SK-N-SH treated with all-trans-retinoic acid at 6 μM for 48 hours (cell line): Measurements from ENCODE around the gene MLLT1.

Experiments
- ATAC-seq: fragments of 200-7000 bp; cut with Tn5 transposase; 3 replicates; pipeline ENCODE4 v1.9.1; 2020; ENCODE audit warnings: mild to moderate bottlenecking, moderate library complexity
- BACH2 ChIP-seq: fragments of 250-450 bp; sonication (Bioruptor Pico); IDR thresholded peaks from 2 replicates; pipeline ENCODE4 v1.9.0; 2021; ENCODE audit warnings: mild to moderate bottlenecking, borderline replicate concordance
- CSDC2 ChIP-seq: fragments of 250-450 bp; sonication (Bioruptor Pico); IDR thresholded peaks from 2 replicates; pipeline ENCODE4 v1.5.0; 2020; ENCODE audit warnings: mild to moderate bottlenecking, moderate library complexity
- ESRRG ChIP-seq: fragments of 250-450 bp; sonication (Bioruptor Pico); IDR thresholded peaks from 2 replicates; pipeline ENCODE4 v1.6.1; 2021; ENCODE audit warnings: mild to moderate bottlenecking
- GLIS3 ChIP-seq: fragments of 250-450 bp; sonication (Bioruptor Pico); IDR thresholded peaks from 2 replicates; pipeline ENCODE4 v1.5.0; 2020; ENCODE audit warnings: mild to moderate bottlenecking, moderate library complexity
- ISL1 ChIP-seq: fragments of 250-450 bp; sonication (Bioruptor Pico); IDR thresholded peaks from 2 replicates; pipeline ENCODE4 v2.1.2; 2022; ENCODE audit warnings: mild to moderate bottlenecking, moderate library complexity
- OSR1 ChIP-seq: fragments of 250-450 bp; sonication (Bioruptor Pico); IDR thresholded peaks from 2 replicates; pipeline ENCODE4 v1.8.0; 2022; ENCODE audit warnings: moderate library complexity, mild to moderate bottlenecking, inconsistent platforms
- PATZ1 ChIP-seq: fragments of 250-450 bp; sonication (Bioruptor Pico); IDR thresholded peaks from 2 replicates; pipeline ENCODE4 v1.8.0; 2020; ENCODE audit warnings: mild to moderate bottlenecking, moderate library complexity, borderline replicate concordance
- PPARA ChIP-seq: fragments of 250-450 bp; sonication (Bioruptor Pico); IDR thresholded peaks from 2 replicates; pipeline ENCODE4 v1.5.0; 2020; ENCODE audit warnings: mild to moderate bottlenecking, borderline replicate concordance
- RARB ChIP-seq: fragments of 250-450 bp; sonication (Bioruptor Pico); IDR thresholded peaks from 2 replicates; pipeline ENCODE4 v1.8.0; 2021; ENCODE audit warnings: mild to moderate bottlenecking, moderate library complexity
- SNAI2 ChIP-seq: fragments of 250-450 bp; sonication (Bioruptor Pico); IDR thresholded peaks from 2 replicates; pipeline ENCODE4 v1.5.0; 2020; ENCODE audit warnings: mild to moderate bottlenecking, moderate library complexity
- TCF4 ChIP-seq: fragments of 250-450 bp; sonication (Bioruptor Pico); IDR thresholded peaks from 2 replicates; pipeline ENCODE4 v1.8.0; 2021; ENCODE audit warnings: mild to moderate bottlenecking, moderate library complexity, borderline replicate concordance
- TSHZ2 ChIP-seq: fragments of 250-450 bp; sonication (Bioruptor Pico); IDR thresholded peaks from 2 replicates; pipeline ENCODE4 v1.5.0; 2020; ENCODE audit warnings: mild to moderate bottlenecking, moderate library complexity
- ZC3H10 ChIP-seq: fragments of 250-450 bp; sonication (Bioruptor Pico); IDR thresholded peaks from 2 replicates; pipeline ENCODE4 v1.5.1; 2021; ENCODE audit warnings: mild to moderate bottlenecking, moderate library complexity
- ZFP3 ChIP-seq: fragments of 250-450 bp; sonication (Bioruptor Pico); IDR thresholded peaks from 2 replicates; pipeline ENCODE4 v1.5.0; 2020; ENCODE audit warnings: mild to moderate bottlenecking, moderate library complexity
- ZNF565 ChIP-seq: fragments of 450-650 bp; formaldehyde crosslinking; conservative IDR thresholded peaks from 2 replicates; pipeline ENCODE4 v1.5.0; 2020; ENCODE audit warnings: low read depth, mild to moderate bottlenecking, moderate library complexity
- ZNF70 ChIP-seq: fragments of 450-650 bp; formaldehyde crosslinking; IDR thresholded peaks from 2 replicates; pipeline ENCODE4 v1.5.0; 2020; ENCODE audit warnings: mild to moderate bottlenecking, moderate library complexity
- ZNF8 ChIP-seq: fragments of 450-650 bp; formaldehyde crosslinking; IDR thresholded peaks from 2 replicates; pipeline ENCODE4 v1.5.0; 2020; ENCODE audit warnings: mild to moderate bottlenecking, moderate library complexity
- TF ChIP-seq, protein P1 (sequence below): fragments of 250-450 bp; sonication (Bioruptor Pico); IDR thresholded peaks from 2 replicates; pipeline ENCODE4 v1.8.0; 2021; ENCODE audit warnings: low read depth, mild to moderate bottlenecking, moderate library complexity, borderline replicate concordance
- TF ChIP-seq, protein P2 (sequence below): fragments of 250-450 bp; sonication (Bioruptor Pico); IDR thresholded peaks from 2 replicates; pipeline ENCODE4 v1.5.1; 2020; ENCODE audit warnings: low read depth, mild to moderate bottlenecking, moderate library complexity
- TF ChIP-seq, protein P3 (sequence below): fragments of 250-450 bp; sonication (Bioruptor Pico); IDR thresholded peaks from 2 replicates; pipeline ENCODE4 v1.5.1; 2021; ENCODE audit warnings: mild to moderate bottlenecking, moderate library complexity

The MLLT1 gene

DNA sequence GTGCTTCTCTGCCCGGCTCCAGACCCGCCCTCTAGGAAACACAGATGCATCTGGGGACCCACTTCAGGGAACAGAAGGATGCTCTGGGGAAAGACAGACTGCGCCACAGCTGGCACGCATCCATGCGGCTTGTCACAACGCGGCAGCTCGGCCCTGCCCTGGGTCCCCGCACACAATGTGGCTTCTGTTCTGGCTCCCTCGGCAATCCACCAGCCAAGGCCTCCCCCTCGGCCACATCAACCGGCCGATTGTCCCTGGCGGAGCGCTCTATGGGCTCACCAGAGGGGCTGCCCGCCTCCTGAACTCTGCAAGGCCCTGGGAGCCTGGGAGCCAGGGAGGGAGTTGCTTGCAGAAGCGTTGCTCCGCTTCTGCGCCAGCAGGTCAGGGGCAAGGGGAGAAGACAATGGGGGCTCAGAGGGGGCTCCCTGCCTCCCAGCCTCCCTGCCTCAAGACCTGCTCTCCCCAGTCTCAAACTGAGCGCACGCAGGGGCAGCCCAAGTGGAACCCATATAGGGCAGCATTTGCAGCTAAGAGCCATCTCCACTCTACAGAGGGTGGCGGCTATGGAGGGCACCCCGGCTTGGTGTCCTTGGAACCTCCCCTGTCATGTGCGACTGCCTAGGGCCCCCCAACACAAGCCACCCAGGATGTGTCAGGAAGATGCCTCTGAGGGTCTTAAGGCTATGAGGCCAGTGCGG is 37.9 kb downstream of the MLLT1 start:
- no peak for TF ChIP-seq OSR1 (CRISPR knock-in tag)
- no peak for TF ChIP-seq SNAI2 (CRISPR knock-in tag)
- no peak for TF ChIP-seq ZFP3
- no peak for TF ChIP-seq ESRRG (CRISPR knock-in tag)
- TF ChIP-seq ISL1 (CRISPR knock-in tag) = no peak
- TF ChIP-seq GLIS3 = no peak
- TF ChIP-seq TCF4 (CRISPR knock-in tag) = no peak
- TF ChIP-seq, all 23 proteins: peak for 0
- no peak; the same call in 2 of the 3 replicates for ATAC-seq

GRCh38 chr19:6241056-6241455 is 38.7 kb downstream of the MLLT1 start:
- no peak for ATAC-seq
- no peak for TF ChIP-seq ESRRG (CRISPR knock-in tag)
- no peak for TF ChIP-seq GLIS3
- TF ChIP-seq, protein P1, sequence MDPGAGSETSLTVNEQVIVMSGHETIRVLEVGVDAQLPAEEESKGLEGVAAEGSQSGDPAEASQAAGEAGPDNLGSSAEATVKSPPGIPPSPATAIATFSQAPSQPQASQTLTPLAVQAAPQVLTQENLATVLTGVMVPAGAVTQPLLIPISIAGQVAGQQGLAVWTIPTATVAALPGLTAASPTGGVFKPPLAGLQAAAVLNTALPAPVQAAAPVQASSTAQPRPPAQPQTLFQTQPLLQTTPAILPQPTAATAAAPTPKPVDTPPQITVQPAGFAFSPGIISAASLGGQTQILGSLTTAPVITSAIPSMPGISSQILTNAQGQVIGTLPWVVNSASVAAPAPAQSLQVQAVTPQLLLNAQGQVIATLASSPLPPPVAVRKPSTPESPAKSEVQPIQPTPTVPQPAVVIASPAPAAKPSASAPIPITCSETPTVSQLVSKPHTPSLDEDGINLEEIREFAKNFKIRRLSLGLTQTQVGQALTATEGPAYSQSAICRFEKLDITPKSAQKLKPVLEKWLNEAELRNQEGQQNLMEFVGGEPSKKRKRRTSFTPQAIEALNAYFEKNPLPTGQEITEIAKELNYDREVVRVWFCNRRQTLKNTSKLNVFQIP = no peak
- TF ChIP-seq, all 23 proteins: peak for 0

DNA sequence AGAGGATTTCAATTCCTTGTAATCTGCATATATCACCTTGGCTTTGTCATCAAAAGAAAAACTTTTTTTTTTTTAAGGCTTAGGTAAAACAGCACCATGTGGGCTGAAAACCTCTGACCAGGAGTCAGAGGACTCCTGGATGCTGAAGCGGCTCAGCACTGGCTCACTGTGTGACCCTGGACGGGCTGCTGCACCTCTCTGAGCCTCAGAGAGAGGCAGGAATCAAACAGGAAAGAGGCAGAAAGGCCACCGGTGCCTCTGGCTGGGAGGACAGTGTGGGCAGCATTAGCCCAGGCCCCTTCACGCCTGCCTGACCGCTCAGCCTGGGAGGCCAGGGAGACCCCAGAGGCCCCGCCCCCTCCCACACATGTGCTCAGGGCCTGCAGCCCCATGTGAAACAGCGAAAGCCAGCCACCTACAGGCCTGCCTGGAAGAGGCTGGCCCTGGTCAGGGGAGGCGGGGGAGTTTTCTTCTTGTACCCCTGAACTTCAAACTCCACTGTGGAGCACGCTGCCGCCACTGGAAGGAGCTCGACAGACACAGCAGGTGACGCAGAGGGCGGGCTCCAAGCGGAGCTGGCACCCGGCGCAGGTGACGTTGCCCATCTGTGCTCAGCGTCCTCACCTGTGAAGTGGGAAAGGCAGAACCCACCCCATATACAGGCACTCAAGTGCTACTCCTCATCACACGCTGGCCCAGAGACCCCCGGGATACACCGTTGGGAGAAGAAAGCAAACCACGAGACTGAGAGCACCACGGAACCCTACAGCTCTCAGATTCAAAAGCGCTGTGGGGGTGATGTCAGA is 39.7 kb downstream of the MLLT1 start:
- ATAC-seq = no peak
- 0 out of 2 replicates have a peak, but pooled peaks have one; percentile 15 for TF ChIP-seq ZNF70 (CRISPR knock-in tag)
- TF ChIP-seq PPARA (CRISPR knock-in tag) = no peak
- TF ChIP-seq, protein P2, sequence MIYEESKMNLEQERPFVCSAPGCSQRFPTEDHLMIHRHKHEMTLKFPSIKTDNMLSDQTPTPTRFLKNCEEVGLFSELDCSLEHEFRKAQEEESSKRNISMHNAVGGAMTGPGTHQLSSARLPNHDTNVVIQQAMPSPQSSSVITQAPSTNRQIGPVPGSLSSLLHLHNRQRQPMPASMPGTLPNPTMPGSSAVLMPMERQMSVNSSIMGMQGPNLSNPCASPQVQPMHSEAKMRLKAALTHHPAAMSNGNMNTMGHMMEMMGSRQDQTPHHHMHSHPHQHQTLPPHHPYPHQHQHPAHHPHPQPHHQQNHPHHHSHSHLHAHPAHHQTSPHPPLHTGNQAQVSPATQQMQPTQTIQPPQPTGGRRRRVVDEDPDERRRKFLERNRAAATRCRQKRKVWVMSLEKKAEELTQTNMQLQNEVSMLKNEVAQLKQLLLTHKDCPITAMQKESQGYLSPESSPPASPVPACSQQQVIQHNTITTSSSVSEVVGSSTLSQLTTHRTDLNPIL (CRISPR knock-in tag) = no peak
- TF ChIP-seq, all 23 proteins: peak for 1

GRCh38 chr19:6239401-6239844 is 40.4 kb downstream of the MLLT1 start:
- no peak for TF ChIP-seq ZC3H10 (CRISPR knock-in tag)
- TF ChIP-seq ISL1 (CRISPR knock-in tag) = no peak
- TF ChIP-seq, protein P2 (CRISPR knock-in tag) = no peak
- TF ChIP-seq SNAI2 (CRISPR knock-in tag) = no peak
- no peak for TF ChIP-seq ZNF8 (CRISPR knock-in tag)
- TF ChIP-seq ZNF565 (CRISPR knock-in tag) = no peak
- TF ChIP-seq BACH2 (CRISPR knock-in tag) = no peak
- TF ChIP-seq, protein P3, sequence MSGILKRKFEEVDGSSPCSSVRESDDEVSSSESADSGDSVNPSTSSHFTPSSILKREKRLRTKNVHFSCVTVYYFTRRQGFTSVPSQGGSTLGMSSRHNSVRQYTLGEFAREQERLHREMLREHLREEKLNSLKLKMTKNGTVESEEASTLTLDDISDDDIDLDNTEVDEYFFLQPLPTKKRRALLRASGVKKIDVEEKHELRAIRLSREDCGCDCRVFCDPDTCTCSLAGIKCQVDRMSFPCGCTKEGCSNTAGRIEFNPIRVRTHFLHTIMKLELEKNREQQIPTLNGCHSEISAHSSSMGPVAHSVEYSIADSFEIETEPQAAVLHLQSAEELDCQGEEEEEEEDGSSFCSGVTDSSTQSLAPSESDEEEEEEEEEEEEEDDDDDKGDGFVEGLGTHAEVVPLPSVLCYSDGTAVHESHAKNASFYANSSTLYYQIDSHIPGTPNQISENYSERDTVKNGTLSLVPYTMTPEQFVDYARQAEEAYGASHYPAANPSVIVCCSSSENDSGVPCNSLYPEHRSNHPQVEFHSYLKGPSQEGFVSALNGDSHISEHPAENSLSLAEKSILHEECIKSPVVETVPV (CRISPR knock-in tag) = no peak
- TF ChIP-seq RARB = no peak
- no peak for TF ChIP-seq ZNF70 (CRISPR knock-in tag)
- no peak for TF ChIP-seq TSHZ2 (CRISPR knock-in tag)
- TF ChIP-seq ESRRG (CRISPR knock-in tag) = no peak
- TF ChIP-seq PPARA (CRISPR knock-in tag) = no peak
- TF ChIP-seq PATZ1 (CRISPR knock-in tag) = no peak
- no peak for TF ChIP-seq CSDC2 (CRISPR knock-in tag)
- TF ChIP-seq, all 23 proteins: peak for 0
- ATAC-seq = no peak
